ENCODE measurements around the gene TAF4. TPM values are rescaled to one million over a fixed set of nuclear protein-coding genes. Genes with fewer than 3 reads are reported as not detected.
A peak's percentile ranks its signal among the peaks of the same experiment; 100 is the strongest.
"Not testable (repeated sequence)": the region's sequence is repeated elsewhere in the genome, so short reads cannot be mapped to it uniquely, and the experiment has no call there.

The TAF4 gene
- total RNA-seq, 1 experiment from 2014 or later, result 3.6 TPM

DNA sequence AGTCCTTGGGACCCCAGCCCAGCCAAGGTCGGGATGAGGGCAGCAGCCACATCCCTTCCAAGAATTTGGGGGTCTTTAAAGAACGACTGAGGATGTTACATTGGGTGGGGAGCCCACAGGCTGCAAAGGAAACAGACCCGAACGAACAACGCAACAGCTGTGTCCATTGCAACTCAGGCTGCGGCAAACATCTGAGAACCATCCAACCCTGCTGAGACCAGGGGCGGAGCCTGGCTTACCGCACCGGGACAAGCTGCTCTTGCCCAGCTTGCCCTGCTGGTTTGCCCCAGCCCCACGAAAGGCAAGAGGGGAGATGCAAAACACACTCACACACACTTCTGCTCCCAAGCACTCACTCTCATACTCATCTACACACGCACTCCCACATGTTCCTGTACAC is 21.5 kb upstream of the TAF4 start:
- in situ Hi-C loops (cut with HindIII; ENCODE audit: low pct_unique_long_range_greater_than_20kb, low sequenced_read_pairs), result no loop called here
- DNase-seq (ENCODE audit: low read depth, low spot score), result no peak

DNA sequence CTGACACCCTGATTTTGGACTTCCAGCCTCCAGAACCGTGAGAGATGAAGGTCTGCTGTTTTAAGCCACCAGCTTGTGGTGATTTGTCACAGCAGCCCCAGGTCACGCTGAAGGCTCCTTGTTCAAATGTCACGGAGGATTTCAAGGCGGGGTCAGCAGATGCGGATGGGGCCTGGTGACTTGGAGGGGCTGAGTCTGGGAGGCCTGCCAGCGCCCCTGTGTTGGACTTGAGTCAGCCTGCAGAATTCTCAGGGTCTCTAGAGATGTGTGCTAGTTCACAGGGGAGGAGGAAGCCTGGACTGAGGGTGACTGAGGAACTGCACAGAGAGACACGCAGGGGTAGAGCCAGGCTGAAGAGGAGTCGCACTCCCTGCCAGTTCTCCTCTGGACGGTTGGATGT is 19.5 kb upstream of the TAF4 start:
- in situ Hi-C loops (cut with HindIII; ENCODE audit: low pct_unique_long_range_greater_than_20kb, low sequenced_read_pairs), result no loop called here
- no peak for DNase-seq (ENCODE audit: low read depth, low spot score)

GRCh38 chr20:62084224-62084623 is 18.5 kb upstream of the TAF4 start:
- DNase-seq (ENCODE audit: low read depth, low spot score); in situ Hi-C loops (cut with HindIII; ENCODE audit: low pct_unique_long_range_greater_than_20kb, low sequenced_read_pairs): not testable (repeated sequence)

DNA sequence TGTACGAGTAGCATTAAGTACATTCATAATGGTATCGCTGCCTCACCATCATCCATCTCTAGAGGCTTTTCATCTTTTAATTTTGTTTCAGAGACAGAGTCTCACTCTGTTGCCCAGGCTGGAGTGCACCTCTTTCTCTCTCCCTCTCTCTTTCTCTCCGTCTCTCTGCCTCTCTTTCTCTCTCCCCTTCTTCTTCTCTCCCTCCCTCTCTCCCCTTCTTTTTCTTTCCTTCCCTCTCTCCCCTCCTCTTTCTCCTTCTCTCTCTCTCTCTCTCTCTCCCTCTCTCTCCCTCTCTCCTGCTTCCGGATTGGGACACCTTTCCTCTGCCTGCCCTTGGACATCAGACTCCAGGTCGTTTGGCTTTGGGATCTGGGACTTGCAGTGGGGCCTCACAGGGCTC is 17.6 kb upstream of the TAF4 start:
- DNase-seq (ENCODE audit: low read depth, low spot score), result no peak
- in situ Hi-C loops (cut with HindIII; ENCODE audit: low pct_unique_long_range_greater_than_20kb, low sequenced_read_pairs), result no loop called here

DNA sequence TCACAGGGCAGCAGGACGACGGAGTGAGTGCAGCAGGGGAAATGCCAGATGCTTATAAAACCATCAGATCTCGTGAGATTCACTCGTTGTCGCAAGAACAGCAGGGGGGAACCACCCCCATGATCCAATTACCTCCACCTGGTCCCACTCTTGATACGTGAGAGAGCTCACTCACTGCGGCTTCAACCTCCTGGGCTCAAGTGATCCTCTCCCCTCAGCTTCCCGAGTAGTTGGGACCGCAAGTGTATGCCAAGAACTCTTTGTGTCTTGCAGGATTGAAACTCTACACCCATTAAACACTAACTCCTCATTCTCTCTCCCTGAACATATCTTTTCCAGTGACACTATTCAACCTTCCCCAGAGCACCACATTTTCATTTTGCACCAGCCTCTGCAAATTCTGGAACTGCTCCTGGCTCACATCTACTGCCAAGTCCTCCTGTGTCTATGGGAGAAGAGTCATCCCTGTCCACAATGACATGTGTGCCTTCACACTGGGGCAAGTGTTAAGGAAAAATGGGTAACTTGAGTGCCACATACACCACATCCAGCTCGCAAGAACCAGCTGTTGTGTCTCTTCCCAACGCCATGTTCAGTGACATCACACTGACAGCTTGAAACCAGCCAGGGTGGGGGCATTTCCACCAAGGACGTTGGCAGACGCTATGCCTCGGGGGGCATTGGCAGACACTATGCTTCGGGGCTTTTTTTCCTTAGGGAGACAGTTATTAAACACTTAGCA is 14.7 kb upstream of the TAF4 start:
- no peak for DNase-seq (ENCODE audit: low read depth, low spot score)
- in situ Hi-C loops (cut with HindIII; ENCODE audit: low pct_unique_long_range_greater_than_20kb, low sequenced_read_pairs), result no loop called here

DNA sequence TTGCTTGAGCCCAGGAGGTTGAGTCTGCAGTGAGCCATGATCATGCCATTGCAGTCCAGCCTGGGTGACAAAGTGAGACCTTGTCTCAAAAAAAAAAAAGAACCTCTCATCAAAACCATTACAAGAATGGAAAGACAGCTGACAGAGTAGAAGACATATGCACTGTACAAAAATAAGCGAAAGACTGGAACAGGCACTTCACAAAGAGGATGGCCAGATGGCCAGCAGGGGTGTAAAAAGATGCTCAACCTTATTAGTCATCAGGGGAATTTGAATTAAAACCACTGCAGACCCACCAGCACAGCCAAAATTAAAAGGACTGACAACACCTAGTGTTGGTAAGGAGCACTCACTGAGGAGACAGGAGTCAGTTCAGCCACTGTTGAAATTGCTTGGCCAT is 13.5 kb upstream of the TAF4 start:
- DNase-seq (ENCODE audit: low read depth, low spot score), result no peak
- in situ Hi-C loops (cut with HindIII; ENCODE audit: low pct_unique_long_range_greater_than_20kb, low sequenced_read_pairs), result no loop called here

DNA sequence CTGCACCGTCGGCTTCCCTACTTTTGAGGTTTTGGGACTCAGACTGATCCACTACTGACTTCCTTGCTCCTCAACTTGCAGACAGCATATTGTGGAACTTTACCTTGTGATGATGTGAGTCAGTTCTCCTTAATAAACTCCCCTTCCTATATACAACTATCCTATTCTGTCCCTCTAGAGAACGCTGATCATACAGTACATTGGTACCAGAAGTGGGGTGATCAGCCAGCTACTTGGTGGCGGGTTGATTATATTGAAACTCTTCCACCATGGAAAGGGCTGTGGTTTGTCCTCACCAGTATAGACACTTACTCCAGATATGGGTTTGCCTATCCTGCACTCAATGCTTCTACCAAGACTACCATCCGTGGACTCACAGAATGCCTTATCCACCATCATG is 7.6 kb upstream of the TAF4 start:
- no peak for DNase-seq (ENCODE audit: low read depth, low spot score)
- in situ Hi-C loops (cut with HindIII; ENCODE audit: low pct_unique_long_range_greater_than_20kb, low sequenced_read_pairs), result no loop called here

DNA sequence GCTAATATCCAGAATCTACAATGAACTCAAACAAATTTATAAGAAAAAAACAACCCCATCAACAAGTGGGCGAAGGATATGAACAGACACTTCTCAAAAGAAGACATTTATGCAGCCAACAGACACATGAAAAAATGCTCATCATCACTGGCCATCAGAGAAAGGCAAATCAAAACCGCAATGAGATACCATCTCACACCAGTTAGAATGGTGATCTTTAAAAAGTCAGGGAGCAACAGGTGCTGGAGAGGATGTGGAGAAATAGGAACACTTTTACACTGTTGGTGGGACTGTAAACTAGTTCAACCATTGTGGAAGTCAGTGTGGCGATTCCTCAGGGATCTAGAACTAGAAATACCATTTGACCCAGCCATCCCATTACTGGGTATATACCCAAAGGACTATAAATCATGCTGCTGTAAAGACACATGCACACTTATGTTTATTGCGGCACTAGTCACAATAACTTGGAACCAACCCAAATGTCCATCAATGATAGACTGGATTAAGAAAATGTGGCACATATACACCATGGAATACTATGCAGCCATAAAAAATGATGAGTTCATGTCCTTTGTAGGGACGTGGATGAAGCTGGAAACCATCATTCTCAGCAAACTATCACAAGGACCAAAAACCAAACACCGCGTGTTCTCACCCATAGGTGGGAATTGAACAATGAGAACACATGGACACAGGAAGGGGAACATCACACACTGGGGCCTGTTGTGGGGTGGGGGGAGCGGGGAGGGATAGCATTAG is 6.2 kb upstream of the TAF4 start:
- in situ Hi-C loops (cut with HindIII; ENCODE audit: low pct_unique_long_range_greater_than_20kb, low sequenced_read_pairs), result not testable (repeated sequence)

DNA sequence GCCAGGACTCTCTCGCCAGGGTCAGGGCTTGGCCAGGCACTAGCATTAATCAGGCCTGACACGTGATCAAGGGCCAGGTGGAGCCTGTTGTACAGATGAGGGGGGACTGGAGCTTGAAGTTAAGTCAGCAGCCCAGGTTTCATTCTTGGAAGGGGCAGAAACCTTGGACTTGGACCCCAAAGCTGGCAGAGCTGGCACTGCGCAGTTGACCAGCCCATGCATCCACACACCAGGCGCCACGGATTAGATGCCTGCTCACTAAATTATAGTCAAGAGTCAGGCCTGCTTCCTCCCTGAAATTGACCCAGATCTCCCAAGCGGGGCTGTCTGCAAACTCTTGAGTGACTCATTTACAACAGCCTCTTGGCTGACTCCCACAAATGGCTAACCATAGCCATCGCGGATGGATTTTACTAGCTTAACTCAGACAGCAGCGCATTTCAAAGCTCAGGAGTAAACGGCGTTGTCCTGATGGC is 4.1 kb upstream of the TAF4 start:
- in situ Hi-C loops (cut with HindIII; ENCODE audit: low pct_unique_long_range_greater_than_20kb, low sequenced_read_pairs), result no loop called here
- DNase-seq (ENCODE audit: low read depth, low spot score), result no peak

More for the DNA sequence above, 6.2 kb upstream of the TAF4 start:
- not testable (repeated sequence) for DNase-seq (ENCODE audit: low read depth, low spot score)

- in situ Hi-C loops (cut with HindIII; ENCODE audit: low pct_unique_long_range_greater_than_20kb, low sequenced_read_pairs), result no loop called here
- DNase-seq (ENCODE audit: low read depth, low spot score), result no peak
These were observed 3.3 kb upstream of the TAF4 start for GRCh38 chr20:62068997-62069396.

DNA sequence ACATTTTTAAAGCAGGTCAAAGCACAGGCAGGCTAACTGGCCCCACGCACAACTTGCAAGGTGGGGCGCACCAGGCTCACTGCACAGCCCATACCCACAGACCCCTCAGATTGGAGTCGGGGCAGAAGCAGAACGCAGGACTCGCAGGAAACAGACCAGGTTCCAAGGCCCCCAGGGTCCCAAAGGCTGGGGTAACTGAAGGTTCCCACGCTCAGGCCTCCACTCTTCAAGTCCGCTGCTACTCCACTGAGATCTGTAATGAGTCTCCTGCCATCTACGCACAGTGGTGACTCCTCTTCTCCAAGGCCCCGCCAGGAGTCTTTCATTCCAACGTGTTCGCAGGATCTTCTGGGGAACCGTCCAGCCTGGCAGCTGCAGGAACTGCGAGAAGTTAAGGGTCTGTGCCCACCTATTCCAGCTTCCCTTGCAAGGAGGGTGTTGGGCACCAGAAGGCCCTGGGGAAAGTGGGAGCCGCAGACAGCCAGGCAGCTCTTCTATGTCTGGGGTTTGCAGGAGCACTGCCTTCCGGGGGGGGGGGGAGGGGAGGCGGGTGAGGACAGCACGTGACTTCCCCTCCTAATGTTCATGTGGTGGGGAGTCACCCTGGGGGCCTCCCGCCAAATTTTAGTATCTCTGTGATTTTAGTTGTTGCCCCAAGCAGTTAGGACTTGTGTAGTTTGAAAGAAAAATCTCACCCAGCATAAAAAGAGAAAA is 2.0 kb upstream of the TAF4 start:
- in situ Hi-C loops (cut with HindIII; ENCODE audit: low pct_unique_long_range_greater_than_20kb, low sequenced_read_pairs), result no loop called here
- DNase-seq (ENCODE audit: low read depth, low spot score), result no peak

DNA sequence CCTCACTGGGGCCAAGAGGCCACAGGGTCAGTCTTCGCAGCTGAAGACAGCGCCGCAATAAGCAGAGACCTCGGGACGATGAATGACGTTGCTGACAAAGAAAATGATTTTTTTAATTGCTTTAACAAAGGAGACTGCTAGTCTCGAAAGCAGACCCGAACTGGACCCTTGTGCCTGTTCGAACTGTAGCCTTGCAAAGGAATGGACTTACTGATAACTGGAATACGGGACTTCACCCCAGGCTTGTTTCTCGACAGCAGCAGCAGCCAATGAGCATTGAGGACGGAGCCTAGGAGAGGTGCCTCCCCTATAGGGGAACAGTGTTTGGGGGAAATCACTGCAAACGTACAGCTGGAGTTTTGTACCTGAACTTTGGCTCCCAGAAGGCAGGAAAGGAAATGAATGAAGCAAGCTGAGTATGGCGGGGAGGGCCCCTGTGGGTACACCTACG is 1.3 kb upstream of the TAF4 start:
- no peak for DNase-seq (ENCODE audit: low read depth, low spot score)
- in situ Hi-C loops (cut with HindIII; ENCODE audit: low pct_unique_long_range_greater_than_20kb, low sequenced_read_pairs), result no loop called here

DNA sequence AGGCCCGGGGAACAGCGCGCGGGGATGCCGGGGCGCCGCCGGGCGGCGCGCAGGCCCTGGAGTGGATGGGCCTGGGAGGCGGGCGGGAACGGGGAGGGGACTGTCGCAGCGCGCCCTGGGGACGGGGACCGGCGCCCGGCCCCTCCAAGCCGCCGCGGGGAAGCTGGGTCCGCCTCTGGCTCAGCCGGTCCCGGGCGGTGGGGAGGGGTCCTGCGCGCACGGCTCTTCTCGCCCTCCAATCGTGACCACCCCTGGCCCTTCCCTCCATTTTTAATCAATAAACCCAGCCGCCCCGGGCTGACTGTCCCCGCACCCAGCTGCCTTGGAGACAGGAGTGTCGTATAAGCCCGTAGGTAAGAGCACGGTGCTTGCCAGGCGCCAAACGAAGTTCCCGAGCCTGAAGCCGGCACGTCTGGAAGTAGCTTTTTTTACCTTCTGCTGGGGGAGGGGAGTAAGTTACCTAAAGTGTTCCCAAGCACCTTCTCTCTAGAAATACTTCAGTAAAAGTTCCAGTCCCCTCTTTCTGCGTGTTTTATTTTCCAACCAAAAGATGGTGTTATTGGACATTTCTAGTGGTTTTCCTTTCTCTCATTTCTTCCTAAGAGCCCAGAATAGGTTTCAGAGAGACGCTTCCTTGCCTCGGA is 780 bp upstream of the TAF4 start:
- DNase-seq (ENCODE audit: low read depth, low spot score), result peak; percentile 42
- in situ Hi-C loops (cut with HindIII; ENCODE audit: low pct_unique_long_range_greater_than_20kb, low sequenced_read_pairs), result no loop called here

- in situ Hi-C loops (cut with HindIII; ENCODE audit: low pct_unique_long_range_greater_than_20kb, low sequenced_read_pairs), result no loop called here
- no peak for DNase-seq (ENCODE audit: low read depth, low spot score)
These were observed 659 bp downstream of the TAF4 start for GRCh38 chr20:62064770-62065673.

- DNase-seq (ENCODE audit: low read depth, low spot score), result no peak
- in situ Hi-C loops (cut with HindIII; ENCODE audit: low pct_unique_long_range_greater_than_20kb, low sequenced_read_pairs), result no loop called here
These were observed 1.5 kb downstream of the TAF4 start for GRCh38 chr20:62063981-62064769.

DNA sequence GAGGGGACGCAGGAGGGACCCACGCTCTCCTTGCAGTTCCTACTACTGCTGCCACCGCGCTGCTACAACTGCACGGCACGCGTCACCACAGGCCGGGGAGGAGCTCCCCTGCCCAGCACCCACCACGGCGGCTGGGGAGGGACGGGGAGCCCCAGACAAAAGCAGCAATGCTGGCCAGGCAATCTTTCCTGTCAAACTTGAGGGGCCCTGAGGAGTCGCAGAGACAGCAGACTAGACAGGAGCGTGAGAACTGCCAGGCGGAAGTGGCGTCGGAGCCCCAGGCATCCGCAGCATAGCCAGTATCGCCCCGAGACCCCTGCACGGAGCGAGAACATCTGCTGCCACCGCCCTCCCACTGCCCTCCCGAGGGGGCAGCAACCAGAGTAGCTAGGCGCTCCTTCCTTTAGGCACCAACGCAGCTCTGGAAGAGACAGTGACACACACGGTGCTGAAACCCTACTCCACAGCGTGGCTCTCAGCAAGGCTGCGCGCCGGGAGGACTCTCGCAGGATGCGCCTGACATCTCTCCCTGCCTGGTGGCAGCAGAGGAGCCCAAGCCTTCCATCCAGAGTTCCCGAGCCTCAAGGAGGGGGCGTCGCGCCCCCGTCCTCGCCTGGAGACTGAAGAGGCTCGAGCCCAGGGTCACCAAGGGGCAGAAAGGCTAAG is 2.2 kb downstream of the TAF4 start:
- in situ Hi-C loops (cut with HindIII; ENCODE audit: low pct_unique_long_range_greater_than_20kb, low sequenced_read_pairs), result no loop called here
- no peak for DNase-seq (ENCODE audit: low read depth, low spot score)
